ENCODE measurements around the gene BRME1.

Gene BRME1

DNA sequence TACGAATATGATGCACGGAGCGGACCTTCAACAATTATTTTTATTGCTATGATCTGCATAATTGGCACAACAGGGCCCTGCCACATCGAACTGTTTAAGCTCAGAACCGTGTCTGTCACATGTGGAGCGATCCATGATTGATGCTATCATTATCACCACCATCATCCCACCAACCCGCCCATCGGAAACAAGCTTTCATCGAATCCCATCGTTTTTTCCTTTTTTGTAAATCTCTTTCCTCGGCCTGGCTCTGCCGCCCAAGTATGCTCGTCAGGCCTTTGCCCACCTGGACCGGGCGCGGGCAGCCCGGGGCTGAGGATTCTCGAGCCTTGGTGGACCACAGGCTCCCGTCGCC, 45.9 kb upstream of the BRME1 start:
- H3K27ac ChIP-seq (ENCODE audit: extremely low read depth, low read depth, low read length), result no peak overlapping the region
- CTCF ChIA-PET, result interaction anchor here (0.6 to 1.0 kb wide), 3 partner anchors 71 to 163 kb away, joined by 3 read pairs; no protein-coding TSS in a partner anchor
- no peaks in the 10 kb centered on the region for H3K9me3 ChIP-seq (ENCODE audit: control insufficient read depth, insufficient read depth, low read depth, low read length)

DNA sequence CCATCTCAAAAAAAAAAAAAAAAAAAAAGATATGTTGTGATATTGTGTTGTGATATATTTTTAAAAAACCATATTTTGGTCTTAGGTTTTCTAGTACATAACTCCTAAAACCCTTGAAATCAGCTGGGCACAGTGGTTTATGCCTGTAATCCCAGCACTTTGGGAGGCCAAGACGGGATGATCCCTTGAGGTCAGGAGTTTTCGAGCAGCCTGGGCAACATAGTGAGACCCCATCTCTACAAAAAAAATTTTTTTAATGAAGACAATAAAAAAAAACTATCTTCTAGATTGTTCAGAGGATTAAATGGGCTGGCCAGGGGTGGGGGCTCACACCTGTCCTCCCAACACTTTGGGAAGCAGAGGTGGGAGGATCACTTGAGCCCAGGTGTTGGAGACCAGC, 45.1 kb upstream of the BRME1 start:
- Histone ChIP-seq H3K4me3 (ENCODE audit: low read depth, low read length) (no peak overlapping the region), H3K27ac (ENCODE audit: extremely low read depth, low read depth, low read length) (no peak overlapping the region), H3K9me3 (ENCODE audit: control insufficient read depth, insufficient read depth, low read depth, low read length) (no peaks in the 10 kb centered on the region), H3K4me1 (ENCODE audit: control insufficient read depth, insufficient read depth, low read length) (no peaks in the 10 kb centered on the region), H3K36me3 (ENCODE audit: control insufficient read depth in 2 of 2, insufficient read depth in 1 of 2, low read length in 2 of 2) (peaks cover 0 to 20% of the 10 kb centered on the region in 2 experiments; a peak in 1 of 3 replicates)
- ChIA-PET POLR2A (interaction anchor here (0.7 kb wide), 1 partner anchor 225 kb away, joined by 5 read pairs; no protein-coding TSS in a partner anchor), CTCF (interaction anchor here (0.7 to 0.9 kb wide), 2 partner anchors 98 to 121 kb away, joined by 3 to 4 read pairs; no protein-coding TSS in a partner anchor)
- no peak for TF ChIP-seq ZNF248 (tag by site-specific recombination; IDR thresholded peaks at IDR 0.05)
- TF ChIP-seq ZBTB1 (tag by site-specific recombination; IDR thresholded peaks at IDR 0.05), result no peak
- TF ChIP-seq KLF16 (tag by site-specific recombination; IDR thresholded peaks at IDR 0.05), result no peak
- peak; percentile 58; the same call in 1 of the 2 replicates for TF ChIP-seq ZNF121 (tag by site-specific recombination; IDR thresholded peaks at IDR 0.05)
- TF ChIP-seq ZNF623 (tag by site-specific recombination; IDR thresholded peaks at IDR 0.05), result no peak

More for the DNA sequence above, 45.9 kb upstream of the BRME1 start:
- peaks cover 2 to 28% of the 10 kb centered on the region in 2 experiments; a peak in 2 of 3 replicates for H3K36me3 ChIP-seq (ENCODE audit: control insufficient read depth in 2 of 2, insufficient read depth in 1 of 2, low read length in 2 of 2)
- H3K4me1 ChIP-seq (ENCODE audit: control insufficient read depth, insufficient read depth, low read length), result no peaks in the 10 kb centered on the region
- POLR2A ChIA-PET, result interaction anchor here (0.6 to 1.8 kb wide), 4 partner anchors 10 to 520 kb away, joined by 3 to 6 read pairs (median 4); no protein-coding TSS in a partner anchor
- peak overlapping the region; percentile 37 for H3K4me3 ChIP-seq (ENCODE audit: low read depth, low read length)
- TF ChIP-seq ZNF302 (tag by site-specific recombination; IDR thresholded peaks at IDR 0.05; ENCODE audit: low read depth), result no peak
- TF ChIP-seq HIC1 (tag by site-specific recombination; IDR thresholded peaks at IDR 0.05), result peak; percentile 74; the same call in 1 of the 2 replicates
- TF ChIP-seq KLF16 (tag by site-specific recombination; IDR thresholded peaks at IDR 0.05), result 0 out of 2 replicates have a peak, but pooled peaks have one; percentile 13
- no peak for TF ChIP-seq ZNF777 (tag by site-specific recombination; IDR thresholded peaks at IDR 0.05; ENCODE audit: borderline replicate concordance)
- peak; percentile 97 for TF ChIP-seq ZNF335 (tag by site-specific recombination; conservative IDR thresholded peaks at IDR 0.05)
- TF ChIP-seq ZBTB20 (tag by site-specific recombination; IDR thresholded peaks at IDR 0.05), result peak; percentile 99
- TF ChIP-seq ATF2 (tag by site-specific recombination; IDR thresholded peaks at IDR 0.05; ENCODE audit: low read depth), result peak; percentile 45; the same call in 1 of the 2 replicates
- TF ChIP-seq ZEB2 (tag by site-specific recombination; IDR thresholded peaks at IDR 0.05), result no peak; the same call in 1 of the 2 replicates
- no peak for TF ChIP-seq PATZ1 (tag by site-specific recombination; IDR thresholded peaks at IDR 0.05)
- no peak for TF ChIP-seq SP2 (tag by site-specific recombination; IDR thresholded peaks at IDR 0.05)
- TF ChIP-seq ZSCAN30 (tag by site-specific recombination; IDR thresholded peaks at IDR 0.05), result no peak
- TF ChIP-seq ZBTB8A (tag by site-specific recombination; IDR thresholded peaks at IDR 0.05), result no peak
- no peak for TF ChIP-seq ZNF26 (tag by site-specific recombination; IDR thresholded peaks at IDR 0.05)
- 0 out of 2 replicates have a peak, but pooled peaks have one; percentile 15 for TF ChIP-seq SCRT2 (tag by site-specific recombination; IDR thresholded peaks at IDR 0.05)
- peak; percentile 95 for TF ChIP-seq ZBTB17 (tag by site-specific recombination; IDR thresholded peaks at IDR 0.05)

Data from HEK293 (cell line).